HG03196 (cell line): ENCODE data around the gene PI4KB.
"Not testable (repeated sequence)": the region's sequence is repeated elsewhere in the genome, so short reads cannot be mapped to it uniquely, and the experiment has no call there.

Experiments
- ATAC-seq: cut with Tn5 transposase; IDR thresholded peaks from one replicate; pipeline ENCODE4 v1.9.1; 2021; ENCODE audit not compliant: unreplicated experiment

Gene PI4KB

DNA sequence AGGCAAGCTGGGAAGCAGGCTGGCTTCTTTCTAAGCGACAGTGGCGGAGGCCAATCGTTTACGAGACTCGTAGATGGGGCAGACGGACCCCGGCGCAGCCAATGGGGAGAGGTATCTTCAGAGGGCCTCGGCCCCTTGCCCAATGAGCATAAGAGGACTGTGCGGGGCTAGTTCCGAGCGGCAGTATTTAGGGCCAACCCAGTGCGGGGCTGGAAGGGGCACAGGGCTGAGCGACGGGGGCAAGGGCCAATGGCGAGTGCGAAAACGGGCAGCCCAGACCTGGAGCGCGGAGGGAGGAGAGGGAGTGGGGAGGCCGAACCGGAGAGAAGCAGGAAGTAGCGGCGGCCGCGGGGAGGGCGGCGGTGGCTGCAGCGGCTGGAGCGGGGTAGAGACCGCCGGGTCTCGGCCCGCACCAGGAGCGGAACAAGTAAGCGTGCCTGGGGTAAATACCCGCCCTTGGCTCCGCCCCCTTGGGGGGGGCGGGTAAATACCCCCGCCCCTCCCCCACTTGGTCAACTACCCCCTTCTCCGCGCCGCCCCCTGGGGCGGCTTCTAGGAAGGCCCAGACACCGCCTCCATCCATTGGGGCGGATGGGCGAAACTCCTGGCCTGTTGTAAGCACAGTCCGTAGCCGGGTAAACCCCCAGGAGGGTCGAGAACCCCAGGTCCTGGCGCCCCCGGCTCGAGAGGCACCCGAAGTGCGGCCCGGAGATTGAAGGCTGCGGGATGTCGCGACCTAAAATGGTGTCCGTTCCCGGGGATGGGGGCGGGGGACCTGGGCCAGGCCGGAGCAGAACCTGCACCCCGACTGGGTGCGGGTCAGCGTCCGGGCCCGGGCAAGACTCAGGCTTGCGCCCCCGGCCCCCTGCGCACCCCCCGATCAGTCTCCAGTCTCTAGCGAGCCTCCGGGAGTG, 45.0 kb downstream of the PI4KB start, which contains the start of gene ZNF687:
TSS of gene ZNF687 (plus strand) at position 331 of the 914 bp plus-strand sequence. CDS start 3,993 bp downstream, outside the sequence.
- ATAC-seq: peak; percentile 77

DNA sequence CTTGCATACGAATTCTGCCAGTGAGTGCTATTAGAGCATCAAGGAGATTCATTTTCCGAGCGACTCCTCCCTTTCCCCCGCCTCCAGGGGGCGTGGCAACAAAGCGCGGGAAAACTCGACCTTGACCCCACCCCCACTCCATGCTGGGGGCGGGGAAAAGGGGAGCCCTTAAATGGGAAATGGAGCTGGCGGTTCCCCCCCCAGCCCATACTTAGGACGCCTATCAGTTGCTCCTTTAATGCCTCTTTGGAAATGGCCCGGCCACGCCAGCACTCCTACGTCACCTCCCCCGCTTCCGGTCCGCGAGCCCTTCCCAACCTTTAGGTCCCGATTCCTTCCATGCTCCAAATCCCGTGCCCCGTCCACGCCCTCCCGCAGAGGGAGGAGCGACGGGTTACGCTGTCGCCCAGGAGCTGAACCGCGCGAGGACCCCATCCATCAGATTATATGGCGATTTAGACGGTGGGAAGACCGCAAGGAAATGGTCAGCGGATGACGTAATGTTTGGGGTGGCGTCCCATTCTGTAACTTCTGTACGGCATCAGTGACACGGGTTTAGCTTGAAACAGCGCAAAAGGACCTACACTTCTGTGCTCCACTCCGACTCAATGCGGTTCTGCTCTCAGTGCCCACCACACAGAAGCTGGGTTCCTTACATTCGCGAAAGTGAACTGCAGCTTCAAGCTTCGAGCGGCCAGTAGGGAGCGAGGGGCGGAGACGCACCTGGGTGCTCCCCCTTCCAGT, 45.8 kb downstream of the PI4KB start:
- peak; percentile 38 for ATAC-seq

DNA sequence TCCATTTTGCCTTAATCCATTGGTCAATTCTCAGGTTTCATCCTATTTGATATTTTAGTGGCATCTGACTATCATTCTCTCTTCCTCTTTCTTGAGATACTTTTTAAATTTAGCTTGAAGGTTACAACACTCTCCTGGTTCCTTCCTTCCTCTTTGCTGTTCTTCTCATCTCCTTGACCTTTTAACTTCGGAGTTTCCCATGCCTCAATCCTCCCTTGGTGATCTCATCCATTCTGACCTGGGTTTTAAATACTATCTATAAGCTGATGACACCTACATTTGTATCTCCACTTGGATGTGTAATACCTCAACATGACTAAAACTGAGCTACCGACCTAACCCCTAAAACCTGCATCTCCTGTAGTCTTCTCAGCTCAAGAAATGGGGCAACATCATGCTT, 50.0 kb downstream of the PI4KB start:
- ATAC-seq: no peak

GRCh38 chr1:151275341-151275740, 51.9 kb downstream of the PI4KB start:
- not testable (repeated sequence) for ATAC-seq

- no peak for ATAC-seq
Observed at GRCh38 chr1:151273924-151274466, 53.2 kb downstream of the PI4KB start.

GRCh38 chr1:151267760-151268159, 59.5 kb downstream of the PI4KB start:
- ATAC-seq: no peak

DNA sequence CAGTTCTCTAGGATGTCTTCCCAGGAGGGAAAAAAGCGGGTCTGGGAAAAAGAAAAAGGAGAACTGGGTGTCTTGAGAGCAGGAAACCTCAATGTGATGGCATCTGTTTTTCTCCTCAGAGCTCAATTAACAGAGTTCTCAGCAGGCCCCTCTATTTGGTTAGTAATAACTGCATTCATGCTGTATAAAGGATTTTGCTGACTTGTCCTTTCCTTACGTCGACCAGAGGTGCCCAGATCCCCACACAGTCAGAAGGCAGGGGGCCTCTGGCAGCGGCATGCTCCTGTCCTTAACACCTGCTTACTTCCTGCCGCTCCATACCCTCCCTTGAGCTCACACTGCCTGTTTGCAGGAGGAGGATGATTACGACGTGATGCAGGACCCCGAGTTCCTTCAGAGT, 60.4 kb downstream of the PI4KB start:
- ATAC-seq: no peak

- ATAC-seq: no peak
Observed at GRCh38 chr1:151266315-151266714, 60.9 kb downstream of the PI4KB start.

- ATAC-seq: no peak
Observed at GRCh38 chr1:151265446-151266236, 61.6 kb downstream of the PI4KB start.

- ATAC-seq: no peak
Observed at GRCh38 chr1:151259351-151259750, 67.9 kb downstream of the PI4KB start.

GRCh38 chr1:151255381-151255780, 71.8 kb downstream of the PI4KB start:
- no peak for ATAC-seq

DNA sequence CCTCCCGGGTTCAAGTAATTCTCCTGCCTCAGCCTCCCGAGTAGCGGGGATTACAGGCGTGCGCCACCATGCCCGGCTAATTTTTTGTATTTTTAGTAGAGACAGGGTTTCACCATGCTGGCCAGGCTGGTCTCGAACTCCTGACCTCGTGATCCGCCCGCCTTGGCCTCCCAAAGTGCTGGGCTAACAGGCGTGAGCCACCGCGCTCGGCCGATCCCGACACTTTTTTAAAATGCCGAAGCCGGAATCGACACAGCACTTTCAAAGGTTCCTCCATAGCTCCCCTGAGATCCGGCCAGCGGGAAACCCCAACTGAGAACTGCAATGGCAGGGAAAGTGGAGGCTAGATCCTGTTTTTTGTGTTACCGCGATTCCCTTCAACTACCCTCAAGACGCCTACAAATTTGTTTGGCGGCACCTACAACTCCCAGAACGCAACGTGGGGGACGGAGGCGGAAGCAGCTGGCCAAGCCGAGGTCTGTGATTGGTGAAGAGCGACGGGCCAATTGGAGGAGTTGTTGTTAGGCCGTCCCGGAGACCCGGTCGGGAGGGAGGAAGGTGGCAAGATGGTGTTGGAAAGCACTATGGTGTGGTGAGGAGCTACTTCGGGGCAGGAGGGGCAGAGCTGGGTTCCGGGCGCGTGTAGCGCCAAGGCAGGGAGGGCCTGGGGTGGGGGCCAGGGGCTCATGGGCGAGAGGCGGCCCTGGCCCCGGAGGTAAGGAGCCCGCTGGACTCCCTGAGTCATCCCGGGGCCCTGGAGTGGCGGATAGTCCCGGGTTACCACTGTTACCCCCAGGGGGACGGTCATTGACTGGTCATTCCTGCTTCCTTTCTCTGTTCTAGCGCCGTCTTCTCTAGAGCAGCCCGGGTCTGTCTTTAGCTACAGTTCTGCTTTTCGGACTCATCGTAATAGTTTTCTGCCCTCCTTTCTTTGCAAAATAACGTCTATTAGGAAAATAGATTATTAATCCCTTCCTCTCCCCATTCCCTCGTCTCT, 72.7 kb downstream of the PI4KB start, which contains the start of gene PSMD4:
TSS of gene PSMD4 (plus strand) at position 518 of the 997 bp plus-strand sequence. CDS start at position 567, 49 bp downstream.
- peak; percentile 88 for ATAC-seq

DNA sequence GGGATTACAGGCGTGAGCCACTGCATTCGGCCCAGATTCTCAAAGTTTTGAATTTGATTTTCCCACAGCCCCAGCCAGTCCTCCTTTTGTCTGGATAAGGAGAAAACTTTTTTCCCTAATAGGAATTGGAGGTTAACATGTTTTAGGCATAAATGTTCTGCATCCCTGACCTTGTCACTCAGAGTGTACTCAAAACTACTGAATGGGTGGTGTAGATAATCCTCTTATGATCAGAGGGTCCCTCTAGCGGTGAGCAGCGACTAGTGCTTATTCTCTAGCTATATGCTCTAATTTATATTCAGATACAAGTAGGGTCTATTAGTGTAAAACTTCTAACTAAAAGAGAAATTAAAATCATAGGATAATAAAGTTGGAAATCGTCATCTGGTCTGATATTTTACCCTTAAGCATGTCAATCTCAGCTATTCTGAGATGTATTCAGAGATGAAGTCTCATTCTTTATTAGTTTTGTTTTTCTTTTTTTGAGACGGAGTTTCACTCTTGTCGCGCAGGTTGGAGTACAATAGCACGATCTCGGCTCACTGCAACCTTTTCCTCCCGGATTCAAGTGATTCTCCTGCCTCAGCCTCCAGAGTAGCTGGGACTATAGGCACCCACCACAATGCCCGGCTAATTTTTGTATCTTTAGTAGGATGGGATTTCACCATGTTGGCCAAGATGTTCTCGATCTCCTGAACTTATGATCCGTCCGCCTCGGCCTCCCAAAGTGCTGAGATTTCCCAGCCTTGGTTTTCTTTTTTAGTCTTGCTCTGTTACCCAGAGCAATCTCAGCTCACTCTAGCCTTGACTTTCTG, 75.4 kb downstream of the PI4KB start:
- ATAC-seq: no peak

DNA sequence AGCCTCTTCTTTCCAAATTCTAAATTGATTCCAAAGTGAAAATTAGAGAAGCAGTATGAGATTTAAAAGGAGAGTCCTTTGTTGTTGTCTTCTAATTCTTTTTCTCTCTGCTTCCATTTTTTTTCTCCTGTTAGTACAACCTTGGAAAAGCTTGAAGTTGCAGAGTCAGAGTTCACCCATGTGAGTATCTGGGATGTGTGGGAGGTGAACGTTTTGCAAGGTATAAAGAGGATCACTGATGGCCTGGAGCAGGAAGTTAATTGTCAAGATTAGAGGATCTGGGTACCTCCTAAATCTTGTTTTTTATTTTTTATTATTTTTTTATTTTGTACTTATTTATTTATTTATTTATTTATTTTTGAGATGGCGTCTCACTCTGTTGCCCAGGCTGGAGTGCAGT, 80.4 kb downstream of the PI4KB start:
- no peak for ATAC-seq

GRCh38 chr1:151243683-151244216, 83.5 kb downstream of the PI4KB start:
- no peak for ATAC-seq

DNA sequence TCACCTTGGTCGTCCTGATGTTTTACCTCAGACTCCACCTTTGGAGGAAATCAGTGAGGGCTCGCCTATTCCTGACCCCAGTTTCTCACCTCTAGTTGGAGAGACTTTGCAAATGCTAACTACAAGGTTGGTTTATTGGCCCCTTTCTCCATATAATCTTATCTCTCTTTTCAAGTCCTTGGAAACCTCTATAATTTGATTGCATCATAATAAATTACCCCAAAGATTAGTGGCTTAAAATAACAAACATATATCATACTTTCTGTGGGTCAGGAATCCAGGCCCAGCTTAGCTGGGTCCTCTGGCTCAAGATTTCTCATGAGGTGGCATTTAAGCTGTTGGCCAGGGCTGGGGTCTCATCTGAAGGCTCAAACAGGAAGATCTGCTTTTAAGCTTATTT, 84.8 kb downstream of the PI4KB start:
- no peak for ATAC-seq
